Peyer's patch (tissue), 4 donors: ENCODE results near the gene HBEGF.

Source experiments
- POLR2A ChIP-seq, 2 donors: fragments of 450-650 bp; IDR thresholded peaks; one replicate each; pipeline ENCODE4 v1.5.1; 2017; ENCODE audit warnings: antibody characterized with exemption in 2 of 2, mild to moderate bottlenecking in 2 of 2, moderate library complexity in 2 of 2
- TF ChIP-seq, protein P1 (sequence below), 6 experiments: fragments of 450-650 bp in 4 of 6; fragments of 200-600 bp in 2 of 6; sonication (generic) in 1 of 6; IDR thresholded peaks; one replicate each; pipeline ENCODE4 v1.5.1; 2017 to 2019; ENCODE audit warnings: antibody characterized with exemption in 6 of 6, mild to moderate bottlenecking in 3 of 6, moderate library complexity in 1 of 6

DNA sequence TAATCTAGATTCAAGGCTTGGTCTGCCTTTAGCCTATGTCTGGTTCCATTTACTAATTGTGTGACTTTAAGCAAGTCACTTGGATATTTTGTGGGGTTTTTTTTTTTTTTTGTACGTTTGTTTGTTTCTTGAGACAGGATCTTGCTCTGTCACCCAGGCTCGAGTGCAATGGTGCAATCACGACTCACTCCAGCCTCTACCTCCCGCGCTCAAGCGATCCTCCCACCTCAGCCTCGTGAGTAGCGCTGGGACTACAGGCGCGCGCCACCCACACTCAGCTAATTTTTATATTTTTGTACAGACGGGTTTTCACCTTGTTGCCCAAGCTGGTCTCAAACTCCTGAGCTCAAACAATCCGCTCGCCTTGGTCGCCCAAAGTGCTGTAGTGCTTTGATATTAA lies 42.4 kb downstream of the HBEGF start:
- TF ChIP-seq, protein P1, sequence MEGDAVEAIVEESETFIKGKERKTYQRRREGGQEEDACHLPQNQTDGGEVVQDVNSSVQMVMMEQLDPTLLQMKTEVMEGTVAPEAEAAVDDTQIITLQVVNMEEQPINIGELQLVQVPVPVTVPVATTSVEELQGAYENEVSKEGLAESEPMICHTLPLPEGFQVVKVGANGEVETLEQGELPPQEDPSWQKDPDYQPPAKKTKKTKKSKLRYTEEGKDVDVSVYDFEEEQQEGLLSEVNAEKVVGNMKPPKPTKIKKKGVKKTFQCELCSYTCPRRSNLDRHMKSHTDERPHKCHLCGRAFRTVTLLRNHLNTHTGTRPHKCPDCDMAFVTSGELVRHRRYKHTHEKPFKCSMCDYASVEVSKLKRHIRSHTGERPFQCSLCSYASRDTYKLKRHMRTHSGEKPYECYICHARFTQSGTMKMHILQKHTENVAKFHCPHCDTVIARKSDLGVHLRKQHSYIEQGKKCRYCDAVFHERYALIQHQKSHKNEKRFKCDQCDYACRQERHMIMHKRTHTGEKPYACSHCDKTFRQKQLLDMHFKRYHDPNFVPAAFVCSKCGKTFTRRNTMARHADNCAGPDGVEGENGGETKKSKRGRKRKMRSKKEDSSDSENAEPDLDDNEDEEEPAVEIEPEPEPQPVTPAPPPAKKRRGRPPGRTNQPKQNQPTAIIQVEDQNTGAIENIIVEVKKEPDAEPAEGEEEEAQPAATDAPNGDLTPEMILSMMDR (IDR thresholded peaks at IDR 0.05) = no peak
- no peak for TF ChIP-seq POLR2A (IDR thresholded peaks at IDR 0.05)
